PC-9 (cell line): ENCODE data around the gene PDE6G. TPM values are rescaled to one million over a fixed set of nuclear protein-coding genes. Genes with fewer than 3 reads are reported as not detected.

Experiments
- BruUV-seq: library from RNA; stranded (reverse); fragments of 400-500 nt; replicated peaks from 2 replicates; lab custom pipeline; 2021; lab: Mats Ljungman, UMichigan
- CTCF ChIA-PET: fragments of 300-600 bp; sonication (Branson Sonifier 250); formaldehyde crosslinking; loops from one replicate; lab custom pipeline; 2022; ENCODE audit warnings: antibody characterized with exemption; lab: Charles Lee
- POLR2A ChIA-PET: fragments of 300-600 bp; sonication (Branson Sonifier 250); formaldehyde crosslinking; loops from one replicate; lab custom pipeline; 2022; ENCODE audit warnings: antibody characterized with exemption; ENCODE audit not compliant: unreplicated experiment; lab: Charles Lee
- DNase-seq, 2 experiments: peaks; one replicate each; pipeline versions ENCODE4 v3.0.0 to v3.0.0-alpha.2; 2015 to 2022; ENCODE audit warnings: mixed read lengths in 1 of 2
- H2AFZ ChIP-seq: fragments of 200-600 bp; sonication (generic); 2 replicates; pipeline ENCODE4 v1.8.1; 2017; ENCODE audit warnings: antibody characterized with exemption
- H3F3A ChIP-seq: fragments of 200-600 bp; sonication (generic); 2 replicates; pipeline ENCODE4 v1.8.1; 2017; ENCODE audit warnings: antibody characterized with exemption, mild to moderate bottlenecking, low read depth; ENCODE audit not compliant: insufficient read depth
- H3K27ac ChIP-seq: fragments of 200-600 bp; sonication (generic); 2 replicates; pipeline ENCODE4 v1.6.1; 2016; ENCODE audit warnings: mixed run types
- H3K27me3 ChIP-seq: fragments of 200-600 bp; sonication (generic); 2 replicates; pipeline ENCODE4 v1.6.1; 2016; ENCODE audit warnings: low read depth, mixed run types; ENCODE audit not compliant: insufficient read depth
- H3K36me3 ChIP-seq: fragments of 200-600 bp; sonication (generic); 2 replicates; pipeline ENCODE4 v1.6.1; 2016; ENCODE audit warnings: low read depth, mixed run types
- H3K4me1 ChIP-seq: fragments of 200-600 bp; sonication (generic); replicated peaks from 2 replicates; pipeline ENCODE4 v1.6.1; 2016; ENCODE audit warnings: mixed run types; ENCODE audit not compliant: insufficient read depth
- H3K4me2 ChIP-seq: fragments of 200-600 bp; sonication (generic); 2 replicates; pipeline ENCODE4 v1.6.1; 2017; ENCODE audit warnings: mixed run types
- H3K4me3 ChIP-seq: fragments of 200-600 bp; sonication (generic); 2 replicates; pipeline ENCODE4 v1.6.1; 2016; ENCODE audit warnings: mixed run types
- H3K79me2 ChIP-seq: fragments of 200-600 bp; sonication (generic); 2 replicates; pipeline ENCODE4 v1.6.1; 2017; ENCODE audit warnings: low read depth, mixed run types
- H3K9me2 ChIP-seq: fragments of 200-600 bp; sonication (generic); 2 replicates; pipeline ENCODE4 v1.8.1; 2017; ENCODE audit warnings: mild to moderate bottlenecking; ENCODE audit not compliant: insufficient read depth
- H3K9me3 ChIP-seq: fragments of 200-600 bp; sonication (generic); 2 replicates; pipeline ENCODE4 v1.8.1; 2016; ENCODE audit warnings: low read depth; ENCODE audit not compliant: insufficient read depth
- H4K20me1 ChIP-seq: fragments of 200-600 bp; sonication (generic); 2 replicates; pipeline ENCODE4 v1.8.1; 2017; ENCODE audit not compliant: insufficient read depth
- CTCF ChIP-seq: fragments of 200-600 bp; sonication (generic); conservative IDR thresholded peaks from 2 replicates; pipeline ENCODE4 v1.6.1; 2017; ENCODE audit warnings: mixed run types, antibody characterized with exemption, mild to moderate bottlenecking, moderate library complexity
- EZH2 ChIP-seq: fragments of 200-600 bp; sonication (generic); IDR thresholded peaks from 2 replicates; pipeline ENCODE4 v1.8.0; 2017; ENCODE audit warnings: antibody characterized with exemption, low read depth
- intact Hi-C: fragments of 100-400 bp; cut with micrococcal nuclease; formaldehyde crosslinking; loops from one replicate; pipeline ENCODE4 v1.10.0; 2022; ENCODE audit not compliant: unreplicated experiment
- total RNA-seq: library from RNA; stranded (reverse); gene quantifications from 2 replicates; pipeline ENCODE4 v1.2.3, GENCODE V29; 2021

PDE6G gene
- total RNA-seq, 1 experiment from 2014 or later: 1.3 TPM

GRCh38 chr17:81696218-81696941 is 40.0 kb upstream of the PDE6G start:
- Histone ChIP-seq H3K4me2 (no peak overlapping the region), H3K36me3 (no peaks in the 10 kb centered on the region), H3K27me3 (no peaks in the 10 kb centered on the region), H4K20me1 (peaks cover 4% of the 10 kb centered on the region; the same call in 1 of the 2 replicates), H3K79me2 (peaks cover 9% of the 10 kb centered on the region), H3K27ac (no peak overlapping the region), H3K4me3 (no peak overlapping the region), H3K9me2 (no peaks in the 10 kb centered on the region), H3F3A (no peaks in the 10 kb centered on the region; the same call in 1 of the 2 replicates), H3K9me3 (no peaks in the 10 kb centered on the region), H3K4me1 (peaks cover 3% of the 10 kb centered on the region; the same call in 1 of the 2 replicates), H2AFZ (no peak overlapping the region)
- CTCF ChIA-PET: no interaction called here
- TF ChIP-seq EZH2 (no peak), CTCF (no peak)
- no peak for DNase-seq
- intact Hi-C loops: no loop called here
- POLR2A ChIA-PET: no interaction called here
- no TSS peak for BruUV-seq

GRCh38 chr17:81695801-81696200 is 39.5 kb upstream of the PDE6G start:
- Histone ChIP-seq H3F3A (no peaks in the 10 kb centered on the region; the same call in 1 of the 2 replicates), H4K20me1 (peaks cover 6% of the 10 kb centered on the region; the same call in 1 of the 2 replicates), H3K79me2 (peaks cover 3% of the 10 kb centered on the region; the same call in 1 of the 2 replicates), H3K9me3 (no peaks in the 10 kb centered on the region), H3K4me1 (no peaks in the 10 kb centered on the region), H3K4me2 (no peak overlapping the region), H3K27me3 (no peaks in the 10 kb centered on the region), H3K9me2 (no peaks in the 10 kb centered on the region), H3K36me3 (no peaks in the 10 kb centered on the region), H3K4me3 (no peak overlapping the region), H3K27ac (no peak overlapping the region), H2AFZ (no peak overlapping the region)
- CTCF ChIA-PET: no interaction called here
- TF ChIP-seq EZH2: no peak
- TF ChIP-seq CTCF: no peak
- no TSS peak for BruUV-seq
- DNase-seq: no peak
- intact Hi-C loops: no loop called here
- POLR2A ChIA-PET: no interaction called here

GRCh38 chr17:81695211-81695610 is 38.9 kb upstream of the PDE6G start:
- H4K20me1 ChIP-seq: peaks cover 8% of the 10 kb centered on the region; the same call in 1 of the 2 replicates
- no peaks in the 10 kb centered on the region for H3K4me1 ChIP-seq
- no peaks in the 10 kb centered on the region for H3K9me3 ChIP-seq
- H3K4me2 ChIP-seq: no peak overlapping the region
- H3K9me2 ChIP-seq: no peaks in the 10 kb centered on the region
- no peak overlapping the region for H3K4me3 ChIP-seq
- ChIA-PET POLR2A (no interaction called here), CTCF (no interaction called here)
- H2AFZ ChIP-seq: no peak overlapping the region
- TF ChIP-seq CTCF (no peak), EZH2 (no peak)
- no peak for DNase-seq
- no TSS peak for BruUV-seq
- intact Hi-C loops: no loop called here
- no peaks in the 10 kb centered on the region; the same call in 1 of the 2 replicates for H3F3A ChIP-seq
- H3K27me3 ChIP-seq: no peaks in the 10 kb centered on the region
- H3K36me3 ChIP-seq: no peaks in the 10 kb centered on the region
- H3K27ac ChIP-seq: no peak overlapping the region
- H3K79me2 ChIP-seq: no peaks in the 10 kb centered on the region
